Skeletal muscle tissue (tissue), 4 donors: ENCODE data around the gene DNAJB8. TPM values are rescaled to one million over a fixed set of nuclear protein-coding genes. Genes with fewer than 3 reads are reported as not detected.

Experiments
- H3K27ac ChIP-seq: one replicate; pipeline ENCODE4 v1.7.0; 2013; ENCODE audit warnings: mild to moderate bottlenecking, low read depth, low read length, inconsistent platforms
- H3K27me3 ChIP-seq, 3 donors: one replicate each; pipeline ENCODE4 v1.7.0; 2013; ENCODE audit warnings: low read length in 3 of 3; ENCODE audit not compliant: control insufficient read depth in 3 of 3, insufficient read depth in 3 of 3
- H3K36me3 ChIP-seq, 3 donors: one replicate each; pipeline ENCODE4 v1.7.0; 2013; ENCODE audit warnings: low read length in 3 of 3; ENCODE audit not compliant: control insufficient read depth in 3 of 3, insufficient read depth in 3 of 3
- H3K4me1 ChIP-seq, 3 donors: one replicate each; pipeline ENCODE4 v1.7.0; 2013; ENCODE audit warnings: low read length in 3 of 3, mild to moderate bottlenecking in 3 of 3; ENCODE audit not compliant: control insufficient read depth in 3 of 3, insufficient read depth in 3 of 3
- H3K4me3 ChIP-seq, 3 donors: one replicate each; pipeline ENCODE4 v1.7.0; 2013; ENCODE audit warnings: low read length in 3 of 3
- H3K9ac ChIP-seq, 3 donors: one replicate each; pipeline ENCODE4 v1.7.0; 2013; ENCODE audit warnings: low read length in 3 of 3, mild to moderate bottlenecking in 3 of 3, moderate library complexity in 2 of 3, low read depth in 1 of 3
- H3K9me3 ChIP-seq, 3 donors: one replicate each; pipeline ENCODE4 v1.7.0; 2013; ENCODE audit warnings: low read length in 3 of 3; ENCODE audit not compliant: control insufficient read depth in 3 of 3
- total RNA-seq: library from RNA; depleted of rRNA; stranded (reverse); fragments of >200 nt; gene quantifications from one replicate; pipeline ENCODE4 v1.2.3, GENCODE V29; 2014
- donor health status: Osteomylitis.

Gene DNAJB8
- total RNA-seq, 1 donor from 2014 or later, result not detected

DNA sequence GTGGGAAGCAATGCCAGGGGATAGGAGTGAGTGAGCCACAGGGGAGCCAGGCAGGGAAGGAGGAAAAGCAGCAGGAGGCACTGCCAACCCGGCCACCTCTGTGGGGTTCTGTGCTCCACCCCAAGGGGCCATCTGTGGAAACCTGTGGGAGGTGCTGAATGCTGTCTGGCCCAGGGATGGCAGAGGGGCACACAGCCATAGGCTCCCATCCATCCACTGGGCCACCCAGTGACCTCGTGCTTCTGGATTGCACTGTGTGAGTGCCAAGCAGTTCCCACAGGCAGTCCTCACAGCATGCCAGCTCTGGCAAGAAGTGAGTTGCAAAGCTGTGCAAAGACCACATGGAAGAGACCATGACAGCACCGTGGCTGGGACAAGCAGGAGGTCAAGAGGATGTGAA, 27.5 kb downstream of the DNAJB8 start:
- H3K4me3 ChIP-seq, result no peak overlapping the region
- H3K27me3 ChIP-seq, result peaks cover 13 to 26% (median 14%) of the 10 kb centered on the region in 3 donors
- H3K9me3 ChIP-seq, result no peaks in the 10 kb centered on the region

DNA sequence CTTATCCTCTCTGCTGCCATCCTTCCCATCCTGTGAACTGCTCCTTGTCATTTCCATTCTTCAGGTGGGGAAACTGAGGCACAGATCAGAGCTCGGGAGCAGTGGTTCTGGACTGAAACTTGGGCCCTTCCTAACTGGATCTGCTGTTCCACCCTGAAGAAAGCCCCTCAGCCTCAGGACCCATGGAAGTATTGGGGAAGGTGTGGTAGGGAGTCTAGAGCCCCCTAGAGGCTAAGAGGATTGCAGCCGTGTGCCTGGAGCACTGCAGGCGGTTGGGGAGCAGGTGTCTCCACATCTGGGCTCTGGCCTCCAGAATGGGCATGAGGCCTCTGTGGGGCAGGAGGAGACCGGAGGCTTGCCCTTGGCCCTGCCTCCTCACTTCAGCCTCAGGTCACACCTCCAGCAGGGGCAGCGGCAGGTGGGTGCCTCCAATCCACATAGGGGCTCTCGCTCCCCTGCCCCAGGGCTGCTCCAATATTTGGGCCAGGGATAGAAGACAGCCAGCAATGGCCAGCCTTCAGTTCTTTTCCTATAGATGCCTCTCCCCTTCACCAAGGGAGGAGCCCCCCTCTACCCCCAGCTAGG, 28.1 kb downstream of the DNAJB8 start:
- H3K27me3 ChIP-seq, result peaks cover 19 to 29% (median 20%) of the 10 kb centered on the region in 3 donors
- H3K9ac ChIP-seq, result no peak overlapping the region
- no peaks in the 10 kb centered on the region for H3K36me3 ChIP-seq
- no peaks in the 10 kb centered on the region for H3K4me1 ChIP-seq
- H3K9me3 ChIP-seq, result no peaks in the 10 kb centered on the region
- H3K4me3 ChIP-seq, result no peak overlapping the region
- no peak overlapping the region for H3K27ac ChIP-seq

More for the DNA sequence above, 27.5 kb downstream of the DNAJB8 start:
- Histone ChIP-seq H3K9ac (no peak overlapping the region), H3K27ac (no peak overlapping the region), H3K36me3 (no peaks in the 10 kb centered on the region), H3K4me1 (no peaks in the 10 kb centered on the region)

GRCh38 chr3:128436214-128436613, 30.5 kb downstream of the DNAJB8 start:
- peaks cover 0 to 6% (median 3%) of the 10 kb centered on the region in 3 donors for H3K4me1 ChIP-seq
- H3K27ac ChIP-seq, result no peak overlapping the region
- no peak overlapping the region for H3K4me3 ChIP-seq
- no peak overlapping the region for H3K9ac ChIP-seq
- H3K36me3 ChIP-seq, result no peaks in the 10 kb centered on the region
- no peaks in the 10 kb centered on the region for H3K9me3 ChIP-seq
- peaks cover 38 to 48% (median 40%) of the 10 kb centered on the region in 3 donors for H3K27me3 ChIP-seq

DNA sequence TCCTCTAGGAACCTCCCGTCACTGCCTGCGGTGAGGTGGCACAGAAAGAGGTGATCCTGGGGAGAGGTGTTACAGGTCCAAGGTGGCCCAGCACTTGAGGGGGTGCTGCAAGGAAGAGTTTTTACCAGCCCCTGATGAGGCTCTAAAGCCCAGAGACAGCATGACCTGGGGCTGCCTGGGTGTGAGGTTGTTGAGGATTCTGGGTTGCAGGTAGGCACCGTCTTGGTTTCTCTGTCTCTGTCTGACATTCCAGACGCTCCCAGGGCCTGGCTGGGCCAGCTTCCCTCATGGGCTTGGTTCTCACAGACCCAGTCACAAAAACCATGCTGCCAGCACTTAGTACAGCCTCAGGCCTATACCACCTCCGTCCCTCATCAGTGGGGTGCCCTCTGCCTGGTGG, 31.1 kb downstream of the DNAJB8 start:
- H3K9ac ChIP-seq, result no peak overlapping the region
- peaks cover 0 to 6% (median 3%) of the 10 kb centered on the region in 3 donors for H3K4me1 ChIP-seq
- H3K9me3 ChIP-seq, result no peaks in the 10 kb centered on the region
- peaks cover 43 to 51% (median 44%) of the 10 kb centered on the region in 3 donors for H3K27me3 ChIP-seq
- H3K4me3 ChIP-seq, result no peak overlapping the region
- H3K27ac ChIP-seq, result no peak overlapping the region
- no peaks in the 10 kb centered on the region for H3K36me3 ChIP-seq

GRCh38 chr3:128435058-128435457, 31.6 kb downstream of the DNAJB8 start:
- Histone ChIP-seq H3K27me3 (peaks cover 45 to 53% (median 48%) of the 10 kb centered on the region in 3 donors), H3K36me3 (no peaks in the 10 kb centered on the region), H3K27ac (no peak overlapping the region), H3K4me1 (peaks cover 0 to 6% (median 3%) of the 10 kb centered on the region in 3 donors), H3K9me3 (no peaks in the 10 kb centered on the region), H3K4me3 (no peak overlapping the region), H3K9ac (no peak overlapping the region)

DNA sequence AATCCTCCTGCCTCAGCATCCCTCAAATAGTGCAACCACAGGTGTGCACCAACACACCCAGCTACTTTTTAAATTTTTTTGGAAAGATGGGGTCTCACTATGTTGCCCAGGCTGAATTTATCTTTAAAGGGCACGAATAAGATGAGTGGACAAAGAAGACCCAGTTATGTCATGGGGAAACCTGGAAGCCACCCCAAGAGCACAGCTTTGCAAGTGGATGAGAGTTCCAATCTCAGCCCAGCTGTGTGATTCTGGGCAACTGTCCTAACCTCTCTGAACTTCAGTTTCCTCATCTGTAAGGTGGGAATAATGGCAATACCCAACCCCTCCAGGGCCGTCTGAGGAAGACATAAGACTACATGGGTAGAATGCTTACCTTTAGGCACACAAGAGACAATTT, 32.2 kb downstream of the DNAJB8 start:
- Histone ChIP-seq H3K9me3 (no peaks in the 10 kb centered on the region), H3K4me1 (peaks cover 0 to 6% (median 3%) of the 10 kb centered on the region in 3 donors), H3K27me3 (peaks cover 45 to 53% (median 51%) of the 10 kb centered on the region in 3 donors), H3K9ac (no peak overlapping the region), H3K36me3 (no peaks in the 10 kb centered on the region), H3K4me3 (no peak overlapping the region), H3K27ac (no peak overlapping the region)

DNA sequence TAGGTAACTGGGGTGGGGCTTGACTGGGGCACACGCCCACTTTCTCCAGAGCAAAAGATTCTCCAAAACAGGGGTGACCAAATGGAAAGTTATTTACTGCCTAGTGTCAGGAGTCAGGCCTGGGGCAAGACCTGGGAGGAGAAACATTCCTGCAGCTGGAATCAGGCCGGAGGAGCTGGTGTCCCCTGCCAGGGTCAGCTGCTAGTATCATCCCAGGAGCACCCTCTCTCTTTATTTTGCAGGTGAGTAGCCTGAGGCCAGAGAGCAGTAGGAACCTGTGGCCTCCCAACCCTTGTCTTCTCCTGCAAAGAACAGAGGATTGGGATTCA, 32.9 kb downstream of the DNAJB8 start:
- H3K27ac ChIP-seq, result no peak overlapping the region
- peaks cover 46 to 47% (median 46%) of the 10 kb centered on the region in 3 donors for H3K27me3 ChIP-seq
- H3K4me3 ChIP-seq, result no peak overlapping the region
- no peaks in the 10 kb centered on the region for H3K36me3 ChIP-seq
- H3K9ac ChIP-seq, result no peak overlapping the region
- H3K9me3 ChIP-seq, result no peaks in the 10 kb centered on the region
- peaks cover 0 to 6% (median 3%) of the 10 kb centered on the region in 3 donors for H3K4me1 ChIP-seq

GRCh38 chr3:128432971-128433836, 33.5 kb downstream of the DNAJB8 start:
- H3K36me3 ChIP-seq, result no peaks in the 10 kb centered on the region
- H3K9ac ChIP-seq, result peak overlapping the region in 1 of 3 donors; percentile 33
- peak overlapping the region in 1 of 3 donors; percentile 6 for H3K4me3 ChIP-seq
- peaks cover 43 to 52% (median 46%) of the 10 kb centered on the region in 3 donors for H3K27me3 ChIP-seq
- no peak overlapping the region for H3K27ac ChIP-seq
- H3K4me1 ChIP-seq, result peaks cover 0 to 6% (median 3%) of the 10 kb centered on the region in 3 donors
- H3K9me3 ChIP-seq, result no peaks in the 10 kb centered on the region

DNA sequence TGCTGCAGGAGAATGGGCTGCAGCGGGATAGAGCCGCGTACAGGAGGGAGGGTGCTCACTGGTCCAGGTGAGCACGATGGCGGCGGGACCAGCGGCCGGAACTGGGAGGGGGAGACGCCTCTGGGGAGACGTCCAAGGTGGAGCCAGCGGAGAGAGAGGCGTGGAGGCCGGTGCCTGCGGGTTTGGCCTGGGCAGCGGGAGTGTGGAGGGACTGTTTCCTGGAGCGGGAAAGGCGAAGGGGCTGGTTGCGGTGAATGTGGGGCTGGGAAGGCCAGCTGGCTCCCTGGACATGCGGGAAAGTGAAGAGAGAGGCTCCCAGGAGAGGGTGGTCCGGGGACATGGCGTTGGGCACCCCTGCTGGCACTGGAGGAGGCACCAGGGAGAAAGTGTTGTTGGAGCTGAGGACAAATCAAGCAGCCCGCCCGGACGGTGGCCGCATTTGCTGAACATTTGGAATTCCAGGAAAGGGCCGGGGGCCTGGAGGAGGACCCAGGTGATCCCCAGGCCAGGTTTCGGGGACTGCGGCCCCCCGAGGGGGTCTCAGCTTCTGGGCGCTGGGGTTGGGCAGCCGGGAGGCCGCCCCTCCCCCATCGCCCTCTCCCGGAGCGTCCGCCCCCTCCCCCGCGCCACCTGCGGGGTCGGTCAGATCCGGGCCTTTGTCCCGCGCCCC, 34.3 kb downstream of the DNAJB8 start:
- peaks cover 42 to 54% (median 46%) of the 10 kb centered on the region in 3 donors for H3K27me3 ChIP-seq
- H3K27ac ChIP-seq, result no peak overlapping the region
- no peak overlapping the region for H3K9ac ChIP-seq
- peaks cover 0 to 6% (median 3%) of the 10 kb centered on the region in 3 donors for H3K4me1 ChIP-seq
- no peak overlapping the region for H3K4me3 ChIP-seq
- H3K36me3 ChIP-seq, result no peaks in the 10 kb centered on the region
- no peaks in the 10 kb centered on the region for H3K9me3 ChIP-seq
